SU-DHL-6 (cell line): ENCODE measurements around the gene MINK1.
"Not testable (repeated sequence)": the region's sequence is repeated elsewhere in the genome, so short reads cannot be mapped to it uniquely, and the experiment has no call there.

Experiments used
- H2AFZ ChIP-seq: fragments of 200-600 bp; sonication (generic); 2 replicates; pipeline ENCODE4 v1.6.1; 2014; ENCODE audit warnings: low read depth, mild to moderate bottlenecking, moderate library complexity, mixed read lengths, antibody characterized with exemption, low read length; ENCODE audit not compliant: severe bottlenecking
- H3F3A ChIP-seq: fragments of 200-600 bp; shearing (Covaris generic); 2 replicates; pipeline ENCODE4 v1.6.0; 2016; ENCODE audit warnings: antibody characterized with exemption, mild to moderate bottlenecking; ENCODE audit not compliant: insufficient read depth
- H3K27ac ChIP-seq: fragments of 200-600 bp; sonication (generic); 2 replicates; pipeline ENCODE4 v1.5.1; 2016; ENCODE audit warnings: low read depth, mild to moderate bottlenecking, low read length, moderate library complexity, mixed read lengths
- H3K27me3 ChIP-seq: fragments of 200-600 bp; sonication (generic), shearing (Covaris generic); 2 replicates; pipeline ENCODE4 v1.6.0; 2014; ENCODE audit warnings: mild to moderate bottlenecking, low read length
- H3K36me3 ChIP-seq: fragments of 200-600 bp; sonication (generic); 2 replicates; pipeline ENCODE4 v1.6.1; 2014; ENCODE audit warnings: mild to moderate bottlenecking, low read length, mixed read lengths
- H3K4me2 ChIP-seq: fragments of 300-600, 200-600 bp; shearing (Covaris generic), sonication (generic); 2 replicates; pipeline ENCODE4 v1.6.0; 2014; ENCODE audit warnings: low read length, low read depth, mild to moderate bottlenecking; ENCODE audit not compliant: poor library complexity, severe bottlenecking
- H3K4me3 ChIP-seq: fragments of 200-600 bp; sonication (generic); 2 replicates; pipeline ENCODE4 v1.5.1; 2014; ENCODE audit warnings: antibody characterized with exemption, low read length, mild to moderate bottlenecking, mixed read lengths; ENCODE audit not compliant: insufficient read depth, poor library complexity, severe bottlenecking
- H3K79me2 ChIP-seq: fragments of 200-600 bp; sonication (generic); 2 replicates; pipeline ENCODE4 v1.6.1; 2014; ENCODE audit warnings: mild to moderate bottlenecking, low read length, moderate library complexity; ENCODE audit not compliant: insufficient read depth
- H3K9ac ChIP-seq: fragments of 200-600 bp; sonication (generic); 2 replicates; pipeline ENCODE4 v1.7.0; 2014; ENCODE audit warnings: mild to moderate bottlenecking, low read length
- H3K9me2 ChIP-seq: fragments of 200-600 bp; sonication (generic); replicated peaks from 2 replicates; pipeline ENCODE4 v1.6.1; 2014; ENCODE audit warnings: low read length; ENCODE audit not compliant: insufficient read depth
- H3K9me3 ChIP-seq: fragments of 200-600 bp; sonication (generic); 2 replicates; pipeline ENCODE4 v1.6.1; 2014; ENCODE audit warnings: low read length, mixed read lengths; ENCODE audit not compliant: insufficient read depth
- H4K20me1 ChIP-seq: fragments of 200-600 bp; sonication (generic); 2 replicates; pipeline ENCODE4 v1.6.1; 2014; ENCODE audit warnings: low read depth, mild to moderate bottlenecking, antibody characterized with exemption, low read length, moderate library complexity, mixed read lengths
- EZH2phosphoT487 ChIP-seq: fragments of 200-600 bp; sonication (generic), shearing (Covaris generic); conservative IDR thresholded peaks from 2 replicates; pipeline ENCODE4 v1.6.1; 2018; ENCODE audit warnings: mild to moderate bottlenecking, antibody characterized with exemption, low read length, moderate library complexity, mixed read lengths
- TF ChIP-seq, protein P1 (sequence below): fragments of 200-600 bp; sonication (generic); IDR thresholded peaks from one replicate; pipeline ENCODE4 v1.5.1; 2017; ENCODE audit warnings: antibody characterized with exemption, mild to moderate bottlenecking, low read length, moderate library complexity; ENCODE audit not compliant: insufficient read depth, poor library complexity, severe bottlenecking

MINK1 gene

DNA sequence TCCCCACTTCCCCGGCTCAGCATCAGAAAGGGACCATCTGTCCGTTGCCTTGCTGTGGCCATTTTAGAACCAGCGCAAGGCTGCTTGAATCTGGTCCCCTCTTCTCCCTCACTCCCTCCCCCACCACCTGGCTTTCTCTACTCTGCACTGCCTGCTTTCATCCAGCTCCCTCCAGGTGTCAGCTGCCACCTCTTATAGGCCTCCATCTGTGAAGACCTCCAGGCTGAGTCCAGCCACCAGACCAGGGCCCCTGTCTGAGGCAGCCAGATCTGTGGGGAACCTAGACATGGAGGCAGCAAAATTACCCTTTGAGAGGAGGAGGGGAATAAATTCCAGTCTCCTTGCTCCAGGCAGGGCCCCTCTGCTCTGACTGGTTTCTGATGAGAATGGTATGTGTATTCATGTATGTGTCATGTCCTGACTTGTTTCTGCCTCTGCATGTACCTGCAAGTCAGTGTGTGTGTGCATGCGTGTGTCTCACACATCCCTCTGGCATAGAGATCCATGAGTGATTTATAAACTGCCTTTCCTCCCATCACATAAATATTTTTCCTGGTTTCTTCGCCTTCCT is 21.1 kb downstream of the MINK1 start:
- Histone ChIP-seq H3K36me3 (no peaks in the 10 kb centered on the region), H3K4me2 (no peak overlapping the region), H3K27me3 (no peaks in the 10 kb centered on the region), H3K4me3 (no peak overlapping the region), H3K9me3 (no peaks in the 10 kb centered on the region), H3K9ac (no peak overlapping the region), H3K9me2 (no peaks in the 10 kb centered on the region), H3K79me2 (peaks cover 5% of the 10 kb centered on the region; the same call in 1 of the 2 replicates), H3F3A (no peaks in the 10 kb centered on the region), H4K20me1 (no peaks in the 10 kb centered on the region; the same call in 1 of the 2 replicates), H3K27ac (no peak overlapping the region), H2AFZ (no peak overlapping the region)
- TF ChIP-seq, protein P1, sequence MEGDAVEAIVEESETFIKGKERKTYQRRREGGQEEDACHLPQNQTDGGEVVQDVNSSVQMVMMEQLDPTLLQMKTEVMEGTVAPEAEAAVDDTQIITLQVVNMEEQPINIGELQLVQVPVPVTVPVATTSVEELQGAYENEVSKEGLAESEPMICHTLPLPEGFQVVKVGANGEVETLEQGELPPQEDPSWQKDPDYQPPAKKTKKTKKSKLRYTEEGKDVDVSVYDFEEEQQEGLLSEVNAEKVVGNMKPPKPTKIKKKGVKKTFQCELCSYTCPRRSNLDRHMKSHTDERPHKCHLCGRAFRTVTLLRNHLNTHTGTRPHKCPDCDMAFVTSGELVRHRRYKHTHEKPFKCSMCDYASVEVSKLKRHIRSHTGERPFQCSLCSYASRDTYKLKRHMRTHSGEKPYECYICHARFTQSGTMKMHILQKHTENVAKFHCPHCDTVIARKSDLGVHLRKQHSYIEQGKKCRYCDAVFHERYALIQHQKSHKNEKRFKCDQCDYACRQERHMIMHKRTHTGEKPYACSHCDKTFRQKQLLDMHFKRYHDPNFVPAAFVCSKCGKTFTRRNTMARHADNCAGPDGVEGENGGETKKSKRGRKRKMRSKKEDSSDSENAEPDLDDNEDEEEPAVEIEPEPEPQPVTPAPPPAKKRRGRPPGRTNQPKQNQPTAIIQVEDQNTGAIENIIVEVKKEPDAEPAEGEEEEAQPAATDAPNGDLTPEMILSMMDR = no peak
- no peak for TF ChIP-seq EZH2phosphoT487

DNA sequence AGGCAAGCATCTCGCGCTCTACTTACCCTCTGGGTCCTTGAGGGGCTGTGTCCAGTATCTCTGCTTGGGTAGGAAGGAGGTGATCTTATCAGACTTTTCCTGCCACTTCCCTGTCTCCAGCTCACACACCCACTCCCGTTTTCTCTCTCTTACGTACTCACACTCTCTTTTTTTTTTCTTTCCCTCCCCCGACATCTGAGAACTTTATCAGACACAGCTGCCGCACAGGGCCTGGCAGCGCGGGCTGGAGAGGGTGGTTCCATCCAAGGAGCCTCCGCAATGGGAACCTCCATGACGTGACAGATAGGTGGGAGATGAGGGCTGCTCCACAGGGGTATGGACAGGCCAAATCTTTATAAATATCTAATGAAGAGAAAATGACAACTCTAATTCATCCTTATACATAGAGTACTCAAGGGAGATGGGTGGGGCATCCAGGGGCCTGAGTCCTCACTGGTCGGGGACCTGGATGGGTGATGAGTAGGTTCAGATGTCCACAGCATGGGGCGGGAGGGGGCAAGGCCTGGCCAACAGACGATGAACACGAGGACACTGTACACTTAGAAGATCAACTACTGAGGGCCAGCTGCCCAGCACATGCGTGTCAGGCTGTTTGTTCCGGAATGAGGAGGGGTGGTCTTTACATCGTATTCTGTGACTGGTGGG is 23.3 kb downstream of the MINK1 start:
- Histone ChIP-seq H3K4me3 (no peak overlapping the region), H3K9me2 (no peaks in the 10 kb centered on the region), H3K4me2 (no peak overlapping the region)

DNA sequence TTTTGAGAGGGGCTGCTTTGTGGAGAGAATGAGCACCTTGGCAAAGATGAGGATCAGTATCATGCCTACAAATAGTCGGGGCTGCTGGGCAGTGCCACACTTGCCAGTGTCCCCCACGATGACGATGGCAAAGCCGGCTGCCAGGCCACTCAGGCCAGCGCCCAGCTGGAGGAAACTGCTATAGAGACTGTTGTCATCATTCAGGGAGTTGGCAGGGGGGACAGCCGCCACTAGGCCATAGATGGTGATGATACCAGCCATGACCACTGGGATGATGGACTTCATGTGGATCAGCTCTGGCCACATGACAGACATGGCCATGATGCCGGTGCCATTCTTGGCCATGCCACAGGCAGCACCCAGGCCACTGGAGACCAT is 23.8 kb downstream of the MINK1 start:
- H3K4me3 ChIP-seq = no peak overlapping the region
- no peaks in the 10 kb centered on the region; the same call in 1 of the 2 replicates for H3K79me2 ChIP-seq
- H4K20me1 ChIP-seq = no peaks in the 10 kb centered on the region
- no peaks in the 10 kb centered on the region for H3F3A ChIP-seq
- no peaks in the 10 kb centered on the region for H3K27me3 ChIP-seq
- TF ChIP-seq, protein P1 = no peak
- no peak for TF ChIP-seq EZH2phosphoT487
- H3K27ac ChIP-seq = no peak overlapping the region
- H3K9ac ChIP-seq = no peak overlapping the region
- H3K36me3 ChIP-seq = no peaks in the 10 kb centered on the region
- no peak overlapping the region for H2AFZ ChIP-seq
- H3K9me2 ChIP-seq = no peaks in the 10 kb centered on the region
- H3K9me3 ChIP-seq = no peaks in the 10 kb centered on the region
- H3K4me2 ChIP-seq = no peak overlapping the region

More for the DNA sequence above, 23.3 kb downstream of the MINK1 start:
- Histone ChIP-seq H3K9me3 (no peaks in the 10 kb centered on the region), H3F3A (no peaks in the 10 kb centered on the region), H3K79me2 (no peaks in the 10 kb centered on the region; the same call in 1 of the 2 replicates), H3K36me3 (no peaks in the 10 kb centered on the region), H3K27ac (no peak overlapping the region), H2AFZ (no peak overlapping the region), H4K20me1 (no peaks in the 10 kb centered on the region), H3K9ac (no peak overlapping the region), H3K27me3 (no peaks in the 10 kb centered on the region)
- TF ChIP-seq EZH2phosphoT487 = no peak
- TF ChIP-seq, protein P1 = no peak

DNA sequence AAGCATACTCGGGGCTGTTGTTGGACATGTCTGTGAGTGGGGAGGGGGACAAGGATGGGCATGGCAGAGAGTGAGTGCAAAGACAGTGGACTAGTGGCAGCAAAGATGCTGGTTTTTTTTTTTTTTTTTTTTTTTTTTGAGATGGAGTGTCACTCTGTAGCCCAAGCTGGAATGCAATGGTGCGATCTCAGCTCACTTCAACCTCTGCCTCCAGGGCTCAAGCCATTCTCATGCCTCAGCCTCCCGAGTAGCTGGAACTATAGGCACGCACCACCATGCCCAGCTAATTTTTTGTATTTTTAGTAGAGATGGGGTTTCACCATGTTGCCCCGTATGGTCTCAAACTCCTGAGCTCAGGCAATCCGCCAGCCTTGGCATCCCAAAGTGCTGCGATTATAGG is 24.2 kb downstream of the MINK1 start:
- H3K4me2 ChIP-seq, H3K9me3 ChIP-seq, H3K27me3 ChIP-seq, H4K20me1 ChIP-seq, H2AFZ ChIP-seq, H3K36me3 ChIP-seq, H3K27ac ChIP-seq, H3K4me3 ChIP-seq, H3F3A ChIP-seq, H3K79me2 ChIP-seq, H3K9ac ChIP-seq, H3K9me2 ChIP-seq: not testable (repeated sequence)
